ENCODE data around the gene FAM120AOS. TPM values are rescaled to one million over a fixed set of nuclear protein-coding genes. Genes with fewer than 3 reads are reported as not detected.

FAM120AOS gene
- total and polyA plus RNA-seq, 2 donors, result 39.0 to 48.3 TPM

DNA sequence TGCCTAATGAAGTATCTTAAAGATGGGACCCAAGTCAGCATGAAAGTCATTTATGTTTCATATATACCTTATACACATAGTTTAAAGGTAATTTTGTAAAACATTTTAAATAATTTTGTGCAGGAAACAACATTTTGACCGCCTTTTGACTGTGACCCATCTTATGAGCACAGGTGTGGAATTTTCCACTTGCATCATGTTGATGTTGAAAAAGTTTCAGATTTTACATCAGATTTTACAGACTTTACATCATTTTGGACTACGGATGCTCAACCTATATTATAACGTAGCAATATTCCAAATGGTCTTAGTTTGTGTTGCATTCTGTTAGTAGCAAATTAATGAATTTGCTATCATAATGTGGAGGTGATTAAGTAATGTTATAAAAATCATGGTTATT, 21.7 kb upstream of the FAM120AOS start:
- DNase-seq (ENCODE audit: low read depth in 6 of 9, low spot score in 9 of 9), result no peak
- no peaks in the 10 kb centered on the region for H3K9me3 ChIP-seq (ENCODE audit: control insufficient read depth in 2 of 2, insufficient read depth in 1 of 2, low read length in 1 of 2)
- peaks cover 4 to 16% of the 10 kb centered on the region in 2 donors for H3K36me3 ChIP-seq (ENCODE audit: control insufficient read depth in 2 of 2, insufficient read depth in 2 of 2, low read length in 1 of 2)
- H3K27ac ChIP-seq (ENCODE audit: low read depth in 1 of 2, low read length in 1 of 2), result no peak overlapping the region
- no peaks in the 10 kb centered on the region for H3K27me3 ChIP-seq (ENCODE audit: control insufficient read depth in 2 of 2, insufficient read depth in 1 of 2, low read length in 1 of 2)
- H3K4me3 ChIP-seq (ENCODE audit: low read length in 2 of 2), result no peak overlapping the region
- H3K4me1 ChIP-seq (ENCODE audit: control insufficient read depth in 2 of 2, insufficient read depth in 2 of 2, low read length in 2 of 2), result no peaks in the 10 kb centered on the region
- WGBS, result 99% methylated on average over 3 of the region's 3 CpGs

DNA sequence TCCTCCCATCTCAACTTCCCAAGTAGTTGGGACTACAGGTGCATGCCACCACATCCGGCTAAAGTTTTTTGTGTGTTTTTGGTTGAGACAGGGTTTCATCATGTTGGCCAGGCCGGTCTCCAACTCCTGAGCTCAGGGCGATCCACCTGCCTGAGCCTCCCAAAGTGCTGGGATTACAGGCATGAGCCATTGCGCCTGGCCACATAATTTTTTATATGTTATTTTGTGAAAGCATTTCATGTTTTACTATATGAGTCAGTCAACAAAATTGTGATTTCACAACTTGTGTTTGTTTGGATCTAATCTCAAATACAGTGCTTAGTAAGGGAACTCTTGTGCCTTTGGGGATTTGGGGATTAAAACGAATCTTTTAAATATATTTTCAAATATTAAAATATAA, 20.0 kb upstream of the FAM120AOS start:
- Histone ChIP-seq H3K9me3 (ENCODE audit: control insufficient read depth in 2 of 2, insufficient read depth in 1 of 2, low read length in 1 of 2) (no peaks in the 10 kb centered on the region), H3K27ac (ENCODE audit: low read depth in 1 of 2, low read length in 1 of 2) (no peak overlapping the region), H3K4me3 (ENCODE audit: low read length in 2 of 2) (no peak overlapping the region), H3K27me3 (ENCODE audit: control insufficient read depth in 2 of 2, insufficient read depth in 1 of 2, low read length in 1 of 2) (no peaks in the 10 kb centered on the region), H3K36me3 (ENCODE audit: control insufficient read depth in 2 of 2, insufficient read depth in 2 of 2, low read length in 1 of 2) (peaks cover 4 to 14% of the 10 kb centered on the region in 2 donors), H3K4me1 (ENCODE audit: control insufficient read depth in 2 of 2, insufficient read depth in 2 of 2, low read length in 2 of 2) (peaks cover 0 to 4% of the 10 kb centered on the region in 2 donors)
- 89% methylated on average over 5 of the region's 5 CpGs for WGBS
- DNase-seq (ENCODE audit: low read depth in 6 of 9, low spot score in 9 of 9), result no peak

DNA sequence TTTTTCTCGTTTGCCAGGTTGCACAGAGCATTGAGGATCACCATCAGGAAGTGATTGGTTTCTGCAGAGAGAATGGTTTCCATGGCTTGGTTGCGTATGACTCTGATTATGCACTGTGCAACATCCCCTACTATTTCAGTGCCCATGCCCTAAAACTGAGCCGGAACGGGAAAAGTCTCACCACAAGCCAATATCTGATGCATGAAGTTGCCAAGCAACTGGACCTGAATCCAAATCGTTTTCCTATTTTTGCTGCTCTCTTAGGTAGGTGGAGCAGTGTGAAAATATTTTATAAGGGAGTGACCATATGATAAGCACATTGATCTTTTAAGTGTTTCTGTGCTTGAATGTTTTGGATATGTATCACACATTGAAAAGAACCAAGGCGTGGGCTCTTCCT, 17.7 kb upstream of the FAM120AOS start:
- no peaks in the 10 kb centered on the region for H3K27me3 ChIP-seq (ENCODE audit: control insufficient read depth in 2 of 2, insufficient read depth in 1 of 2, low read length in 1 of 2)
- peaks cover 4 to 8% of the 10 kb centered on the region in 2 donors for H3K36me3 ChIP-seq (ENCODE audit: control insufficient read depth in 2 of 2, insufficient read depth in 2 of 2, low read length in 1 of 2)
- no peaks in the 10 kb centered on the region for H3K9me3 ChIP-seq (ENCODE audit: control insufficient read depth in 2 of 2, insufficient read depth in 1 of 2, low read length in 1 of 2)
- no peak for DNase-seq (ENCODE audit: low read depth in 6 of 9, low spot score in 9 of 9)
- H3K4me3 ChIP-seq (ENCODE audit: low read length in 2 of 2), result no peak overlapping the region
- peaks cover 2 to 22% of the 10 kb centered on the region in 2 donors for H3K4me1 ChIP-seq (ENCODE audit: control insufficient read depth in 2 of 2, insufficient read depth in 2 of 2, low read length in 2 of 2)
- no peak overlapping the region for H3K27ac ChIP-seq (ENCODE audit: low read depth in 1 of 2, low read length in 1 of 2)
- WGBS, result 96% methylated on average over 6 of the region's 6 CpGs

DNA sequence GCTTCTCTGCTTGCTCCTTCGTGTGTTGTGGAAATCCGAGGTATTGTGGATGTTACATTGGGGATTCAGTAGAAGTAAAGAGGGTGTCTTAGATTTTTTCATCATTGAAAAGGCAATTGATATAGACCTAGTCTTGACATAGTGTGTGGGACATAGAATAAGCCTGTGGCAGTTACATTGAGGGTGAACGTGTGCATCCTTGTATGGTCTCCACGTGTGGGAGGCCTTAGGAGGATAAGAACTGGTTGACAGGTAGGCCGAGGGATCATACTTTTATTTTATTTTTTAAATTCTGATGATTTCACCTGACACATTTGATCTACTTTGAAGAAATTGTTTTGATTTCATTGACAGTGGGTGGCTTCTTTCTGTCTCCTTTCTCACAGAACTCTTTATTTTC, 17.0 kb upstream of the FAM120AOS start:
- peaks cover 2 to 27% of the 10 kb centered on the region in 2 donors for H3K4me1 ChIP-seq (ENCODE audit: control insufficient read depth in 2 of 2, insufficient read depth in 2 of 2, low read length in 2 of 2)
- H3K4me3 ChIP-seq (ENCODE audit: low read length in 2 of 2), result no peak overlapping the region
- H3K9me3 ChIP-seq (ENCODE audit: control insufficient read depth in 2 of 2, insufficient read depth in 1 of 2, low read length in 1 of 2), result no peaks in the 10 kb centered on the region
- no peaks in the 10 kb centered on the region for H3K27me3 ChIP-seq (ENCODE audit: control insufficient read depth in 2 of 2, insufficient read depth in 1 of 2, low read length in 1 of 2)
- H3K27ac ChIP-seq (ENCODE audit: low read depth in 1 of 2, low read length in 1 of 2), result no peak overlapping the region
- DNase-seq (ENCODE audit: low read depth in 6 of 9, low spot score in 9 of 9), result no peak
- 96% methylated on average over 5 of the region's 5 CpGs for WGBS
- H3K36me3 ChIP-seq (ENCODE audit: control insufficient read depth in 2 of 2, insufficient read depth in 2 of 2, low read length in 1 of 2), result peaks cover 4 to 10% of the 10 kb centered on the region in 2 donors

DNA sequence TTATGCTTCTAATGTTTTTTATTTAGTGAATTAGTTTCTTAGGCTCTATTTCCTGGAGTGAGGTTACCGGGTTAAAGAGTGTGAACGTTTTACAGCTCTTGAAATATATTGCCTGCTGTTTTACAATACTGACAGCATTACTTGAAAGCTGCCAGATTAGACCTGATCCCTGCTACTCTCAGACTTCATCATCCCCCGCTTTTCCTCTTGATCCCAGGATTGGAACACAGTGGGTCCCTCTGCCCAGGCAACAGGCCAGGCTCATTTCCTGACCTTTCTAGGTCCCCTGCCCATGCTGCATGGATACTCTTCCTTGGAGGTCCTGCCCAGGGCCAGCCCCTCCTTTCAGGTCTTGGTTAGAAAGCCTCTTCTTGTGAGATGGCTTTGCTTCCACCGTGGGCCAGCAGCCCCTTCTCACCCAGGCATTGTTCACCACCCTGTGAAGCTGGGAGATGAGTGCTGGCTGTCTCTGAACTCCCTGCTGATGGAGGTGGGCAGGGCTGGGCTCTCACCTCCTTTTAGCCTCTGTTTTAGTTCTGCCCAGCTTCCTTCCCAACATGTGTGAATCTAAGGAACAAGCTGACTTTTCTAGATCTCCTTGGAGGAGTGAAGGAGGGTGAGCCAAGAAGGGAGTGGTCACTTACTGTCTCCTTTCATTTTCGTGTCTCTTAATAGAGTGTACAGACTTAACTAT, 15.5 kb upstream of the FAM120AOS start:
- 85% methylated on average over 5 of the region's 5 CpGs for WGBS
- H3K27ac ChIP-seq (ENCODE audit: low read depth in 1 of 2, low read length in 1 of 2), result peak overlapping the region in 1 of 2 donors; percentile 51
- no peaks in the 10 kb centered on the region for H3K27me3 ChIP-seq (ENCODE audit: control insufficient read depth in 2 of 2, insufficient read depth in 1 of 2, low read length in 1 of 2)
- no peak for DNase-seq (ENCODE audit: low read depth in 6 of 9, low spot score in 9 of 9)
- no peaks in the 10 kb centered on the region for H3K9me3 ChIP-seq (ENCODE audit: control insufficient read depth in 2 of 2, insufficient read depth in 1 of 2, low read length in 1 of 2)
- H3K36me3 ChIP-seq (ENCODE audit: control insufficient read depth in 2 of 2, insufficient read depth in 2 of 2, low read length in 1 of 2), result peaks cover 4 to 10% of the 10 kb centered on the region in 2 donors
- no peak overlapping the region for H3K4me3 ChIP-seq (ENCODE audit: low read length in 2 of 2)
- peaks cover 6 to 37% of the 10 kb centered on the region in 2 donors for H3K4me1 ChIP-seq (ENCODE audit: control insufficient read depth in 2 of 2, insufficient read depth in 2 of 2, low read length in 2 of 2)

DNA sequence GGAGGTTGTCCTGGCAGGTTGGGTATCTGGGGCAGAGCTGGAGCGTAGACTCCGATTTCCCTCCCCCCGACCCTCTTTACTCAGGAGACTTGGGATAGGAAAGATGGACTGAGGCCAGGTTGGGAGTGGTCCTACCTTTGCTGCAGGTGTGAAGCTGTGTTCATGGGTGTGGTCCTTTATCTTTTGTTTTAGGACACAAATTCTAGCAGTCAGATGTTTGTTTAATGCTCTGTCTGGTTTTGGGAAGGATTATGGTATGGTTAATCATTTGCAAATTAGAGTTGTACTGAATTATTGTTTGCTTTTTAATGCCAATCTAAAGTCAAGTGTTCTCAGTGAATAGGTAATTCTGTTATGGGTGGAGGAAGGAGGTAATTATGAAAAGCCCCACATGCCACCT, 14.1 kb upstream of the FAM120AOS start:
- Histone ChIP-seq H3K27me3 (ENCODE audit: control insufficient read depth in 2 of 2, insufficient read depth in 1 of 2, low read length in 1 of 2) (no peaks in the 10 kb centered on the region), H3K27ac (ENCODE audit: low read depth in 1 of 2, low read length in 1 of 2) (no peak overlapping the region), H3K4me3 (ENCODE audit: low read length in 2 of 2) (no peak overlapping the region), H3K36me3 (ENCODE audit: control insufficient read depth in 2 of 2, insufficient read depth in 2 of 2, low read length in 1 of 2) (peaks cover 4 to 10% of the 10 kb centered on the region in 2 donors), H3K9me3 (ENCODE audit: control insufficient read depth in 2 of 2, insufficient read depth in 1 of 2, low read length in 1 of 2) (no peaks in the 10 kb centered on the region), H3K4me1 (ENCODE audit: control insufficient read depth in 2 of 2, insufficient read depth in 2 of 2, low read length in 2 of 2) (peaks cover 6 to 39% of the 10 kb centered on the region in 2 donors)
- DNase-seq (ENCODE audit: low read depth in 6 of 9, low spot score in 9 of 9), result no peak
- WGBS, result 95% methylated on average over 3 of the region's 3 CpGs

DNA sequence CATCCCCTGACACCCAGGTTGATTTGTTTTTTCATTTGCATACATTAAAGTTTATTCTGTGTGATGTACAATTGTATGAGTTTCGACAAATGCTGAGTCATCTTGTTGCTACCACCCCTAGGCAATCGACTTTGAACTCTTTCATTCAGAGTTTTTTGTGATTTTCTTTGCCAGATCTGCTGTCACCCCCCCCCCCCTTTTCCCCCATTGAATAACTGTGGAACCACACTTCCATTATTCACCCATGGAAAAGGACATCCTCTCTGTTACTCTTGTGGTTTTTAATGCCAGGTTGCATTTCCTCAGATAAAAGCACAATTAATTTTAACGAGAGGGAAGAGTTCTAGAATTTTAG, 13.7 kb upstream of the FAM120AOS start:
- Histone ChIP-seq H3K27ac (ENCODE audit: low read depth in 1 of 2, low read length in 1 of 2) (no peak overlapping the region), H3K9me3 (ENCODE audit: control insufficient read depth in 2 of 2, insufficient read depth in 1 of 2, low read length in 1 of 2) (no peaks in the 10 kb centered on the region), H3K36me3 (ENCODE audit: control insufficient read depth in 2 of 2, insufficient read depth in 2 of 2, low read length in 1 of 2) (peaks cover 4 to 10% of the 10 kb centered on the region in 2 donors), H3K4me1 (ENCODE audit: control insufficient read depth in 2 of 2, insufficient read depth in 2 of 2, low read length in 2 of 2) (peaks cover 6 to 39% of the 10 kb centered on the region in 2 donors), H3K4me3 (ENCODE audit: low read length in 2 of 2) (no peak overlapping the region), H3K27me3 (ENCODE audit: control insufficient read depth in 2 of 2, insufficient read depth in 1 of 2, low read length in 1 of 2) (no peaks in the 10 kb centered on the region)
- no peak for DNase-seq (ENCODE audit: low read depth in 6 of 9, low spot score in 9 of 9)
- WGBS, result 25% methylated on average over 3 of the region's 3 CpGs

DNA sequence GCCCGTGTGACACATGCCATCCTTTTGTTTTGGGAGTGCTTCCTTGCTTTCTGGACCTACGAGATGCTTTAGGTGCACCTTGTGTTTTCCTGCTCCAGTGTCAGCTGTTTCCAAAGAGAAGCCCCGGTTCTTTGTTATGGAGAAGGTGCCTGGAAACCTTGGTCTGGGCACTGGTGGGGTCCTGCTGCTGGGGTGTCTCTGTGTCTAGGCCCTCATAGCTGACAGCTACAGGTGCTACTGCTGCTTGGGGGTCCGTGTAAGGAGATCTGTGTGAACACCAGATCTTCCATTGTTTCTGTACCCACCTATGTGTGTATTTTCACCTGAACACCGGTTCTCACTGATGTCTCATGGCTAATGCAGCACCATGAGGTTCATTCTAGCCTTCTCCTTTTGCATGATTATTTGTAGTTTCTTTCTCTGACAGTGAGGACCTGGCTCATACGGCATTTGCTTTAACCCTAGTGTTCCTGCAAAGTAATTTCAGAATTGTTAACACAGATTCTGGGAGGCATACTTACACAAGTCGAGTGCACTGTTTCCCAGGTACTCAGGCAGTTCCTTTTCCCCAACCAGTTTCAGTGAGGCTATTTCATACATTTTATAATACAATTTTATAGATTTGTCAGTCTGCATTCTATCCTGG, 13.2 kb upstream of the FAM120AOS start:
- WGBS, result 81% methylated on average over 7 of the region's 7 CpGs

DNA sequence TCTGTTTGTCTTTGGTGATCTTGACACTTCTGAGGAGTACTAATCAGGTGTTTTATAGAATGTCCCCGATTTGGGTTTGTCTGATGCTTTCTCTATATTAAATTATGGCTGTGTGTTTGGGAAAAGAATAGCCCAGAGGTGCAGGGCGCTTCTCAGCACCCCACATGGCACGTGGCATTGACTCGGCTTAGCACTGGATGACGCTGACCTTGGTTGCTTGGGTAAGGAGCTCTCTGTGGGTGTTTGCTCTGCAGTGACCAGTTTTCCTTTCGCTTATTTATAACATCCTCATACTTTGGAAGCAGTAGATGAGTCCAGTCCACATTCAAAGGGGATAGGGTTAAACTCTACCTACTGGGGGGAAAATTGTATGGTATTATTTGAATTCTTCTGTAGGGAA, 12.5 kb upstream of the FAM120AOS start:
- WGBS, result 99% methylated on average over 6 of the region's 6 CpGs
- no peaks in the 10 kb centered on the region for H3K27me3 ChIP-seq (ENCODE audit: control insufficient read depth in 2 of 2, insufficient read depth in 1 of 2, low read length in 1 of 2)
- no peak overlapping the region for H3K27ac ChIP-seq (ENCODE audit: low read depth in 1 of 2, low read length in 1 of 2)
- H3K4me1 ChIP-seq (ENCODE audit: control insufficient read depth in 2 of 2, insufficient read depth in 2 of 2, low read length in 2 of 2), result peaks cover 9 to 39% of the 10 kb centered on the region in 2 donors
- no peaks in the 10 kb centered on the region for H3K9me3 ChIP-seq (ENCODE audit: control insufficient read depth in 2 of 2, insufficient read depth in 1 of 2, low read length in 1 of 2)
- peaks cover 0 to 4% of the 10 kb centered on the region in 2 donors for H3K36me3 ChIP-seq (ENCODE audit: control insufficient read depth in 2 of 2, insufficient read depth in 2 of 2, low read length in 1 of 2)
- no peak overlapping the region for H3K4me3 ChIP-seq (ENCODE audit: low read length in 2 of 2)
- DNase-seq (ENCODE audit: low read depth in 6 of 9, low spot score in 9 of 9), result no peak

More for the DNA sequence above, 13.2 kb upstream of the FAM120AOS start:
- Histone ChIP-seq H3K4me1 (ENCODE audit: control insufficient read depth in 2 of 2, insufficient read depth in 2 of 2, low read length in 2 of 2) (peaks cover 6 to 39% of the 10 kb centered on the region in 2 donors), H3K27me3 (ENCODE audit: control insufficient read depth in 2 of 2, insufficient read depth in 1 of 2, low read length in 1 of 2) (no peaks in the 10 kb centered on the region), H3K27ac (ENCODE audit: low read depth in 1 of 2, low read length in 1 of 2) (peak overlapping the region; percentile 11 to 24), H3K9me3 (ENCODE audit: control insufficient read depth in 2 of 2, insufficient read depth in 1 of 2, low read length in 1 of 2) (no peaks in the 10 kb centered on the region), H3K36me3 (ENCODE audit: control insufficient read depth in 2 of 2, insufficient read depth in 2 of 2, low read length in 1 of 2) (peaks cover 4 to 10% of the 10 kb centered on the region in 2 donors), H3K4me3 (ENCODE audit: low read length in 2 of 2) (no peak overlapping the region)
- DNase-seq (ENCODE audit: low read depth in 6 of 9, low spot score in 9 of 9), result no peak
